ENCODE data around the gene IFNLR1. TPM values are rescaled to one million over a fixed set of nuclear protein-coding genes. Genes with fewer than 3 reads are reported as not detected.
A peak's percentile ranks its signal among the peaks of the same experiment; 100 is the strongest.

IFNLR1 gene
- total and polyA plus RNA-seq, 3 donors from 2014 or later = 0.63 to 1.6 (median 1.5) TPM

- WGBS, 2 donors = 79 to 81% methylated on average over 3 to 14 of the region's 14 CpGs
Measured at GRCh38 chr1:24121406-24121805, 65.7 kb downstream of the IFNLR1 start.

GRCh38 chr1:24120965-24121364 lies 66.1 kb downstream of the IFNLR1 start:
- Histone ChIP-seq H3K27me3 (no peaks in the 10 kb centered on the region), H3K36me3 (ENCODE audit: low read depth, missing control alignments) (no peaks in the 10 kb centered on the region), H3K27ac (peak overlapping the region; percentile 2 to 72), H3K4me1 (peaks cover 27% of the 10 kb centered on the region), H3K4me3 (no peak overlapping the region), H3K9me3 (no peaks in the 10 kb centered on the region)
- no peak for TF ChIP-seq CTCF (IDR thresholded peaks at IDR 0.05)
- no peak for TF ChIP-seq POLR2A (IDR thresholded peaks at IDR 0.05)
- DNase-seq = no peak
- intact Hi-C loops (cut with DNase I; ENCODE audit: low total_unique reads) = no loop called here
- WGBS, 2 donors = 79 to 88% methylated on average over 1 to 3 of the region's 3 CpGs

More at GRCh38 chr1:24121406-24121805, 65.7 kb downstream of the IFNLR1 start:
- no peaks in the 10 kb centered on the region for H3K27me3 ChIP-seq
- DNase-seq = no peak
- no peak overlapping the region for H3K4me3 ChIP-seq
- TF ChIP-seq CTCF (IDR thresholded peaks at IDR 0.05) = no peak
- no peak for TF ChIP-seq POLR2A (IDR thresholded peaks at IDR 0.05)
- peak overlapping the region; percentile 2 to 72 for H3K27ac ChIP-seq
- H3K9me3 ChIP-seq = no peaks in the 10 kb centered on the region
- intact Hi-C loops (cut with DNase I; ENCODE audit: low total_unique reads) = no loop called here
- H3K36me3 ChIP-seq (ENCODE audit: low read depth, missing control alignments) = no peaks in the 10 kb centered on the region
- H3K4me1 ChIP-seq = peaks cover 27% of the 10 kb centered on the region

GRCh38 chr1:24119859-24120756 lies 67.0 kb downstream of the IFNLR1 start:
- Histone ChIP-seq H3K4me3 (no peak overlapping the region), H3K4me1 (peaks cover 27% of the 10 kb centered on the region), H3K27me3 (no peaks in the 10 kb centered on the region), H3K27ac (peak overlapping the region; percentile 57 to 72), H3K9me3 (no peaks in the 10 kb centered on the region), H3K36me3 (ENCODE audit: low read depth, missing control alignments) (no peaks in the 10 kb centered on the region)
- peak; percentile 91 for DNase-seq
- 39 to 64% methylated on average over 6 to 17 of the region's 17 CpGs for WGBS, 2 donors
- intact Hi-C loops (cut with DNase I; ENCODE audit: low total_unique reads) = no loop called here
- TF ChIP-seq POLR2A (IDR thresholded peaks at IDR 0.05) (no peak), CTCF (IDR thresholded peaks at IDR 0.05) (no peak)

GRCh38 chr1:24119489-24119858 lies 67.6 kb downstream of the IFNLR1 start:
- Histone ChIP-seq H3K4me1 (peaks cover 27% of the 10 kb centered on the region), H3K27ac (peak overlapping the region; percentile 57 to 72), H3K27me3 (no peaks in the 10 kb centered on the region), H3K36me3 (ENCODE audit: low read depth, missing control alignments) (no peaks in the 10 kb centered on the region), H3K4me3 (no peak overlapping the region), H3K9me3 (no peaks in the 10 kb centered on the region)
- no peak for DNase-seq
- WGBS, 2 donors = 71 to 72% methylated on average over 3 to 5 of the region's 5 CpGs
- intact Hi-C loops (cut with DNase I; ENCODE audit: low total_unique reads) = no loop called here
- TF ChIP-seq POLR2A (IDR thresholded peaks at IDR 0.05) (no peak), CTCF (IDR thresholded peaks at IDR 0.05) (no peak)

Data from testis (tissue), 3 donors.